H9 (cell line): ENCODE data around the gene SLC1A1. TPM values are rescaled to one million over a fixed set of nuclear protein-coding genes. Genes with fewer than 3 reads are reported as not detected.

Source experiments
- DNase-seq: peaks from one replicate; pipeline ENCODE4 v3.0.0-alpha.2; 2017
- H2AFZ ChIP-seq: one replicate; pipeline ENCODE4 v1.6.1; 2013; ENCODE audit warnings: mild to moderate bottlenecking, low read length, control low read depth, moderate library complexity
- H2AK5ac ChIP-seq: 2 replicates; pipeline ENCODE4 v1.6.1; 2013; ENCODE audit warnings: low read length, control low read depth, mixed read lengths; ENCODE audit not compliant: insufficient read length
- H2BK120ac ChIP-seq: one replicate; pipeline ENCODE4 v1.6.1; 2013; ENCODE audit warnings: low read depth, mild to moderate bottlenecking, low read length, control low read depth, inconsistent platforms; ENCODE audit not compliant: poor library complexity, severe bottlenecking
- H2BK12ac ChIP-seq: 2 replicates; pipeline ENCODE4 v1.6.1; 2013; ENCODE audit warnings: low read length, control low read depth, mixed read lengths, low read depth; ENCODE audit not compliant: insufficient read length
- H2BK15ac ChIP-seq: 2 replicates; pipeline ENCODE4 v1.6.1; 2013; ENCODE audit warnings: low read depth, low read length, control low read depth
- H2BK20ac ChIP-seq: one replicate; pipeline ENCODE4 v1.6.1; 2013; ENCODE audit warnings: low read depth, mild to moderate bottlenecking, low read length, control low read depth, inconsistent platforms; ENCODE audit not compliant: poor library complexity, severe bottlenecking
- H2BK5ac ChIP-seq: 2 replicates; pipeline ENCODE4 v1.6.1; 2013; ENCODE audit warnings: low read length, control low read depth, mixed read lengths; ENCODE audit not compliant: insufficient read length
- H3K14ac ChIP-seq: 2 replicates; pipeline ENCODE4 v1.6.1; 2013; ENCODE audit warnings: low read length, control low read depth; ENCODE audit not compliant: insufficient read depth
- H3K18ac ChIP-seq: 2 replicates; pipeline ENCODE4 v1.6.1; 2013; ENCODE audit warnings: low read depth, mild to moderate bottlenecking, mixed read lengths, low read length, control low read depth; ENCODE audit not compliant: insufficient read length
- H3K23ac ChIP-seq: 2 replicates; pipeline ENCODE4 v1.6.1; 2013; ENCODE audit warnings: low read length, control low read depth, mixed read lengths, low read depth; ENCODE audit not compliant: insufficient read length
- H3K23me2 ChIP-seq: 2 replicates; pipeline ENCODE4 v1.6.1; 2013; ENCODE audit warnings: low read depth, mild to moderate bottlenecking, mixed read lengths, low read length, control low read depth; ENCODE audit not compliant: insufficient read length, poor library complexity, severe bottlenecking
- H3K27ac ChIP-seq: 2 replicates; pipeline ENCODE4 v1.5.1; 2013; ENCODE audit warnings: low read length, control low read depth, mixed read lengths, low read depth; ENCODE audit not compliant: insufficient read length
- H3K27me3 ChIP-seq: 2 replicates; pipeline ENCODE4 v1.6.1; 2013; ENCODE audit warnings: low read length, control low read depth, inconsistent platforms; ENCODE audit not compliant: insufficient read depth
- H3K4ac ChIP-seq: 2 replicates; pipeline ENCODE4 v1.6.1; 2013; ENCODE audit warnings: low read depth, mild to moderate bottlenecking, control low read depth, inconsistent platforms, low read length, moderate library complexity
- H3K4me1 ChIP-seq: 2 replicates; pipeline ENCODE4 v1.6.1; 2013; ENCODE audit warnings: low read length, control low read depth, inconsistent platforms; ENCODE audit not compliant: insufficient read depth
- H3K4me2 ChIP-seq: 2 replicates; pipeline ENCODE4 v1.6.1; 2013; ENCODE audit warnings: low read length, control low read depth, mixed read lengths; ENCODE audit not compliant: insufficient read length, insufficient read depth
- H3K56ac ChIP-seq: 2 replicates; pipeline ENCODE4 v1.6.1; 2013; ENCODE audit warnings: low read depth, mild to moderate bottlenecking, mixed read lengths, low read length, control low read depth; ENCODE audit not compliant: insufficient read length
- H3K79me1 ChIP-seq: 2 replicates; pipeline ENCODE4 v1.6.1; 2013; ENCODE audit warnings: low read depth, mild to moderate bottlenecking, moderate library complexity, low read length, control low read depth, inconsistent platforms; ENCODE audit not compliant: insufficient read depth, poor library complexity, severe bottlenecking
- H3K79me2 ChIP-seq: 2 replicates; pipeline ENCODE4 v1.6.1; 2013; ENCODE audit warnings: low read length, control low read depth, inconsistent platforms; ENCODE audit not compliant: insufficient read depth
- H3K9ac ChIP-seq: 2 replicates; pipeline ENCODE4 v1.6.1; 2013; ENCODE audit warnings: low read length, control low read depth, mixed read lengths; ENCODE audit not compliant: insufficient read length; ENCODE audit errors: extremely low read depth
- H3K9me3 ChIP-seq: one replicate; pipeline ENCODE4 v1.6.1; 2013; ENCODE audit warnings: low read depth, low read length, inconsistent platforms; ENCODE audit not compliant: control insufficient read depth
- H3T11ph ChIP-seq: one replicate; pipeline ENCODE4 v1.6.1; 2013; ENCODE audit warnings: mild to moderate bottlenecking, low read length, control low read depth, inconsistent platforms
- H4K20me1 ChIP-seq: one replicate; pipeline ENCODE4 v1.6.1; 2013; ENCODE audit not compliant: control insufficient read depth, insufficient read length, insufficient read depth
- H4K5ac ChIP-seq: 2 replicates; pipeline ENCODE4 v1.6.1; 2013; ENCODE audit warnings: low read depth, mild to moderate bottlenecking, mixed read lengths, low read length, control low read depth; ENCODE audit not compliant: insufficient read length
- H4K8ac ChIP-seq: replicated peaks from 2 replicates; pipeline ENCODE4 v1.6.1; 2013; ENCODE audit warnings: low read length, control low read depth, mixed read lengths, low read depth; ENCODE audit not compliant: insufficient read length
- H4K91ac ChIP-seq: 2 replicates; pipeline ENCODE4 v1.6.1; 2013; ENCODE audit warnings: low read depth, mild to moderate bottlenecking, moderate library complexity, mixed read lengths, low read length, control low read depth; ENCODE audit not compliant: insufficient read length
- H3K27ac Mint-ChIP-seq, 3 experiments: 2 replicates in 2 of 3; 3 replicates in 1 of 3; pipeline ENCODE4 v1.8.0; 2020 to 2021; ENCODE audit warnings: mixed read lengths in 3 of 3, mild to moderate bottlenecking in 1 of 3, moderate library complexity in 1 of 3
- H3K27me3 Mint-ChIP-seq: 2 replicates; pipeline ENCODE4 v1.8.0; 2021; ENCODE audit warnings: low read depth, mild to moderate bottlenecking, moderate library complexity, mixed read lengths
- H3K36me3 Mint-ChIP-seq, 3 experiments: 2 replicates in 2 of 3; 3 replicates in 1 of 3; pipeline ENCODE4 v1.8.0; 2020 to 2021; ENCODE audit warnings: low read depth in 3 of 3, mixed read lengths in 3 of 3; ENCODE audit not compliant: insufficient read depth in 1 of 3
- H3K4me1 Mint-ChIP-seq, 2 experiments: 2 replicates each; pipeline ENCODE4 v1.8.0; 2020; ENCODE audit warnings: mixed read lengths in 2 of 2
- H3K4me3 Mint-ChIP-seq, 2 experiments: 2 replicates in 1 of 2; 3 replicates in 1 of 2; pipeline ENCODE4 v1.8.0; 2020 to 2021; ENCODE audit warnings: mild to moderate bottlenecking in 2 of 2, mixed read lengths in 2 of 2, moderate library complexity in 1 of 2
- H3K9me3 Mint-ChIP-seq, 2 experiments: 2 replicates in 1 of 2; 3 replicates in 1 of 2; pipeline ENCODE4 v1.8.0; 2020; ENCODE audit warnings: mild to moderate bottlenecking in 2 of 2, mixed read lengths in 2 of 2, moderate library complexity in 1 of 2
- CTCF ChIP-seq: fragments of 200-600 bp; sonication (generic); conservative IDR thresholded peaks from 3 replicates; pipeline ENCODE4 v1.8.0; 2021; ENCODE audit warnings: antibody characterized with exemption, mild to moderate bottlenecking
- WGBS: extraction: QIAGEN DNeasy Blood & Tissue Kit; methylation state at CpG from one replicate; pipeline ENCODE4 v1.1.7; 2013; ENCODE audit warnings: missing lambda C conversion rate, low lambda C conversion rate, mixed read lengths; ENCODE audit not compliant: insufficient read length; ENCODE audit errors: extremely low coverage; 5-methylcytosine and 5-hydroxymethylcytosine counted together
- total RNA-seq: library from RNA; stranded (reverse); gene quantifications from 2 replicates; pipeline ENCODE4 v1.2.1, GENCODE V29; 2021

Gene SLC1A1
- total RNA-seq, 1 experiment from 2014 or later = 4.7 TPM

GRCh38 chr9:4486176-4486575 lies 4.1 kb upstream of the SLC1A1 start:
- Mint-ChIP-seq H3K4me1 (peaks cover 17 to 24% of the 10 kb centered on the region in 2 experiments), H3K9me3 (no peaks in the 10 kb centered on the region), H3K27ac (peak overlapping the region in 1 of 3 experiments; percentile 37; a peak in 1 of 7 replicates), H3K36me3 (no peaks in the 10 kb centered on the region), H3K27me3 (peaks cover 23% of the 10 kb centered on the region), H3K4me3 (no peak overlapping the region)
- H4K20me1 ChIP-seq = no peaks in the 10 kb centered on the region
- no peak for TF ChIP-seq CTCF
- H2AFZ ChIP-seq = no peak overlapping the region
- no peaks in the 10 kb centered on the region for H3K79me2 ChIP-seq
- H3K23ac ChIP-seq = no peak overlapping the region
- H2BK5ac ChIP-seq = no peak overlapping the region
- H3K27me3 ChIP-seq = no peaks in the 10 kb centered on the region
- no peaks in the 10 kb centered on the region for H3K4me1 ChIP-seq
- peaks cover 8% of the 10 kb centered on the region for H3K23me2 ChIP-seq
- DNase-seq = no peak
- no peak overlapping the region for H3K27ac ChIP-seq
- no CpG with 5 or more reads among the region's 2 CpGs for WGBS
- H3K9ac ChIP-seq = no peak overlapping the region
- no peak overlapping the region for H3K56ac ChIP-seq
- no peaks in the 10 kb centered on the region for H3K79me1 ChIP-seq
- H3K9me3 ChIP-seq = no peaks in the 10 kb centered on the region
- no peak overlapping the region for H3K14ac ChIP-seq
- no peak overlapping the region for H3K4ac ChIP-seq
- H2AK5ac ChIP-seq = no peak overlapping the region
- H4K91ac ChIP-seq = no peak overlapping the region
- no peak overlapping the region for H2BK120ac ChIP-seq
- no peak overlapping the region for H2BK15ac ChIP-seq
- no peak overlapping the region for H3K4me2 ChIP-seq
- no peak overlapping the region for H4K8ac ChIP-seq
- no peak overlapping the region for H3T11ph ChIP-seq
- no peak overlapping the region for H2BK12ac ChIP-seq
- H2BK20ac ChIP-seq = no peak overlapping the region
- H3K18ac ChIP-seq = no peak overlapping the region
- no peak overlapping the region for H4K5ac ChIP-seq
